Measurements from ENCODE around the gene NEK7.

Gene NEK7

DNA sequence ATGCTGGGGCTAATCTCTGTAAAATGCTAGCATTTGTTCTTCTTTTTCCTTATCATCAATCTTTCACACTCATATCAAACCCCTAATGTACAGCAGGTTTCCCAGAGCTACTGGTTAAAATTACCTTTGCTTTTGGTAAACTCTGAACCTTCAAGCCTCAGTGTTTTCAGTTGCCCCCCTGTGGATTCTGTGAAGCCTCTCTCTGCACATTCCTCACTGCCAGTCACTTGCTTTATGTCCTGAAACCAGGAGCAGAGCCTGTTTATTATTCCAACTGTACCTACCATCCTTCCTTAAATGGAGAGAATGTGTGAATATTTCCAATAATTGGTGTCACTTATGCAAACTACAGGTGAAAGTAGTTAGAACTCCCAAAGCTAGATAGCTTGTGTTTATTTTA, 134.2 kb downstream of the NEK7 start:
- H3K36me3 ChIP-seq, result peaks cover 20% of the 10 kb centered on the region
- H3K4me3 ChIP-seq (ENCODE audit: low read depth in 1 of 2, low read length in 1 of 2), result no peak overlapping the region
- H3K27ac ChIP-seq, result no peak overlapping the region
- peaks cover 0 to 7% of the 10 kb centered on the region in 2 experiments for H3K4me1 ChIP-seq (ENCODE audit: control insufficient read depth in 1 of 2, insufficient read depth in 1 of 2, low read depth in 1 of 2, low read length in 1 of 2)
- H3K9me3 ChIP-seq, result no peaks in the 10 kb centered on the region
- TF ChIP-seq CTCF (IDR thresholded peaks at IDR 0.05), result no peak
- no peaks in the 10 kb centered on the region for H3K27me3 ChIP-seq

DNA sequence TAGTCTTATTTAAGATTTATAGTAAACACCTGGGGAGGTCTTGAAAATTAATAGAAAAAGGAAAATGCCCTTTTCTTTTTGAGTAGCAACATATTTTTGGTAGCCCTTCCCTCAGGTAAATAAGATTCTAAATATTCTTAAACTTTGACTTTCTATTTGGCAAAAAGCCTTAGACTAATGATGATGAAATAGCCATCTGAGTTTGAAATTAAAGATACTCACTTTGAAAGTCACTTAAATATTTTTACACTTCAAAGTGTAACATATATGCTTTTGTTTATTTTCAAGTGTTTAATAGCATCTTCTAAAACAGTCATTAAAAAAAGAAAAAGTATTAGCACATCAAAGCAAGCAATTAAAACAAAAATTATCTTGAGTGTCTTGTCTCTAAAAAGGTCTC, 135.1 kb downstream of the NEK7 start:
- Histone ChIP-seq H3K27me3 (no peaks in the 10 kb centered on the region), H3K27ac (no peak overlapping the region), H3K36me3 (peaks cover 23% of the 10 kb centered on the region), H3K4me1 (ENCODE audit: control insufficient read depth in 1 of 2, insufficient read depth in 1 of 2, low read depth in 1 of 2, low read length in 1 of 2) (peaks cover 0 to 7% of the 10 kb centered on the region in 2 experiments), H3K4me3 (ENCODE audit: low read depth in 1 of 2, low read length in 1 of 2) (no peak overlapping the region), H3K9me3 (no peaks in the 10 kb centered on the region)
- TF ChIP-seq CTCF (IDR thresholded peaks at IDR 0.05), result no peak

GRCh38 chr1:198295225-198295624, 138.4 kb downstream of the NEK7 start:
- Histone ChIP-seq H3K9me3 (no peaks in the 10 kb centered on the region), H3K4me3 (ENCODE audit: low read depth in 1 of 2, low read length in 1 of 2) (no peak overlapping the region), H3K27ac (no peak overlapping the region), H3K27me3 (no peaks in the 10 kb centered on the region), H3K36me3 (peaks cover 41% of the 10 kb centered on the region), H3K4me1 (ENCODE audit: control insufficient read depth in 1 of 2, insufficient read depth in 1 of 2, low read depth in 1 of 2, low read length in 1 of 2) (peaks cover 0 to 7% of the 10 kb centered on the region in 2 experiments)
- no peak for TF ChIP-seq CTCF (IDR thresholded peaks at IDR 0.05)

- no peak overlapping the region for H3K27ac ChIP-seq
- TF ChIP-seq CTCF (IDR thresholded peaks at IDR 0.05), result no peak
- no peak overlapping the region for H3K4me3 ChIP-seq (ENCODE audit: low read depth in 1 of 2, low read length in 1 of 2)
- peaks cover 0 to 7% of the 10 kb centered on the region in 2 experiments for H3K4me1 ChIP-seq (ENCODE audit: control insufficient read depth in 1 of 2, insufficient read depth in 1 of 2, low read depth in 1 of 2, low read length in 1 of 2)
- peaks cover 38% of the 10 kb centered on the region for H3K36me3 ChIP-seq
- no peaks in the 10 kb centered on the region for H3K9me3 ChIP-seq
- H3K27me3 ChIP-seq, result no peaks in the 10 kb centered on the region
These were observed 139.2 kb downstream of the NEK7 start for GRCh38 chr1:198295971-198296370.

DNA sequence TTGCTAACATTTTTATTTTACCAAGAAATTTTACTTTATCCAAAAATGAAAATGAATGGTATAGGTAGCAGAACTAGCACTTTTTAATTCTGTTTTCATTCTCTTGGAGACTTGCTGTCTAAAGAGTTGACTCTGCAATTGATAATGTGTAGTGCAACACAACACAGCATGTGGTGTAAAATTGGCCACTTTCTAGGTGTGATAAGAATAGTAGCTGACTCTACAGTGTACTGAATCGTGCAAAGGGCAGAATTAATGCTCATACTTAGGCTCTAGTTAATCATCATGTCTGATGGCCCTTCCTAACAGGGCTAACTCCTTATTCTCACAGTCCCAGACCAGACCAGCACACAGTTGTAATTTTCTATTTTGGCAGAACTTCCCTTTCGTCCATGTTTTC, 140.5 kb downstream of the NEK7 start:
- no peaks in the 10 kb centered on the region for H3K9me3 ChIP-seq
- no peak overlapping the region for H3K27ac ChIP-seq
- no peak for TF ChIP-seq CTCF (IDR thresholded peaks at IDR 0.05)
- peaks cover 38% of the 10 kb centered on the region for H3K36me3 ChIP-seq
- H3K27me3 ChIP-seq, result no peaks in the 10 kb centered on the region
- H3K4me3 ChIP-seq (ENCODE audit: low read depth in 1 of 2, low read length in 1 of 2), result no peak overlapping the region
- H3K4me1 ChIP-seq (ENCODE audit: control insufficient read depth in 1 of 2, insufficient read depth in 1 of 2, low read depth in 1 of 2, low read length in 1 of 2), result peaks cover 0 to 7% of the 10 kb centered on the region in 2 experiments

- Histone ChIP-seq H3K27ac (no peak overlapping the region), H3K4me1 (ENCODE audit: control insufficient read depth in 1 of 2, insufficient read depth in 1 of 2, low read depth in 1 of 2, low read length in 1 of 2) (peaks cover 0 to 7% of the 10 kb centered on the region in 2 experiments), H3K4me3 (ENCODE audit: low read depth in 1 of 2, low read length in 1 of 2) (no peak overlapping the region), H3K9me3 (no peaks in the 10 kb centered on the region), H3K36me3 (peaks cover 37% of the 10 kb centered on the region), H3K27me3 (no peaks in the 10 kb centered on the region)
- TF ChIP-seq CTCF (IDR thresholded peaks at IDR 0.05), result no peak
These were observed 141.8 kb downstream of the NEK7 start for GRCh38 chr1:198298640-198299039.
